HepG2 (cell line): ENCODE results near the gene DSTYK. TPM values are rescaled to one million over a fixed set of nuclear protein-coding genes. Genes with fewer than 3 reads are reported as not detected.

Experiments used
- ATAC-seq: fragments of 200-7000 bp; cut with Tn5 transposase; 3 replicates; pipeline ENCODE4 v1.9.1; 2020; ENCODE audit warnings: mild to moderate bottlenecking, moderate library complexity
- BruUV-seq: library from RNA; stranded (reverse); fragments of 400-500 nt; replicated peaks from 2 replicates; lab custom pipeline; 2021; lab: Mats Ljungman, UMichigan
- CTCF ChIA-PET: fragments of 300-600 bp; formaldehyde crosslinking; extraction: SDS; loops from one replicate; lab custom pipeline; 2021; ENCODE audit warnings: low total read pairs, inconsistent platforms, low intra/inter-chr PET ratio; lab: Yijun Ruan, JAX
- POLR2A ChIA-PET: fragments of 350-600 bp; sonication (Branson Sonifier 250); formaldehyde crosslinking; loops from one replicate; lab custom pipeline; 2020; ENCODE audit warnings: antibody characterized with exemption, inconsistent platforms; lab: Yijun Ruan, JAX
- DNase-seq: peaks from one replicate; pipeline ENCODE4 v3.0.0-alpha.2; 2015; ENCODE audit warnings: low spot score
- FAIRE-seq: peaks from 3 replicates; lab custom pipeline; 2011; peaks lifted over from hg19 to GRCh38; lab: Jason Lieb, UNC
- H2AFZ ChIP-seq: one replicate; pipeline ENCODE4 v1.6.1; 2011; ENCODE audit warnings: low read length, inconsistent platforms
- H3K27ac ChIP-seq: fragments of 300-600 bp; 3 replicates; pipeline ENCODE4 v1.8.0; 2011; ENCODE audit warnings: mixed run types, mild to moderate bottlenecking, mixed read lengths, low read length, inconsistent platforms; ENCODE audit not compliant: insufficient read depth; ENCODE audit errors: extremely low read length
- H3K27me3 ChIP-seq, 2 experiments: fragments of 200-600 bp in 1 of 2; 2 replicates in 1 of 2; 3 replicates in 1 of 2; pipeline versions ENCODE4 v1.6.0 to v1.8.0; 2011; ENCODE audit warnings: low read length in 2 of 2, mild to moderate bottlenecking in 2 of 2, moderate library complexity in 2 of 2, inconsistent platforms in 1 of 2; ENCODE audit not compliant: insufficient read depth in 2 of 2, control insufficient read depth in 1 of 2
- H3K36me3 ChIP-seq, 2 experiments: fragments of 200-600 bp in 1 of 2; replicated peaks in 1 of 2; 2 replicates in 1 of 2; 3 replicates in 1 of 2; pipeline versions ENCODE4 v1.5.1 to v1.8.0; 2011; ENCODE audit warnings: low read length in 2 of 2, inconsistent platforms in 1 of 2; ENCODE audit not compliant: insufficient read depth in 2 of 2, control insufficient read depth in 1 of 2
- H3K4me1 ChIP-seq: 2 replicates; pipeline ENCODE4 v1.5.1; 2012; ENCODE audit warnings: low read length, inconsistent platforms; ENCODE audit not compliant: insufficient read depth
- H3K4me2 ChIP-seq: 2 replicates; pipeline ENCODE4 v1.6.0; 2011; ENCODE audit warnings: low read depth, low read length, inconsistent platforms
- H3K4me3 ChIP-seq, 3 experiments: fragments of 200-600 bp in 1 of 3; sonication (generic), shearing (Covaris generic) in 1 of 3; replicated peaks in 1 of 3; 2 replicates each; pipeline ENCODE4 v1.5.1; 2011 to 2016; ENCODE audit warnings: low read length in 3 of 3, inconsistent platforms in 2 of 3, low read depth in 2 of 3, mild to moderate bottlenecking in 2 of 3, control low read depth in 1 of 3, mixed read lengths in 1 of 3; ENCODE audit not compliant: insufficient read depth in 1 of 3
- H3K79me2 ChIP-seq: one replicate; pipeline ENCODE4 v1.6.1; 2011; ENCODE audit warnings: low read length, inconsistent platforms; ENCODE audit not compliant: insufficient read depth
- H3K9ac ChIP-seq: 2 replicates; pipeline ENCODE4 v1.6.0; 2011; ENCODE audit warnings: mild to moderate bottlenecking, low read depth, low read length, inconsistent platforms; ENCODE audit not compliant: insufficient read depth
- H3K9me3 ChIP-seq: 2 replicates; pipeline ENCODE4 v1.5.1; 2012; ENCODE audit warnings: mild to moderate bottlenecking, low read length
- H4K20me1 ChIP-seq: 2 replicates; pipeline ENCODE4 v1.6.0; 2011; ENCODE audit warnings: inconsistent platforms, mild to moderate bottlenecking, low read length, moderate library complexity; ENCODE audit not compliant: insufficient read depth
- CBFB ChIP-seq: sonication (generic); formaldehyde crosslinking; IDR thresholded peaks from 2 replicates; pipeline ENCODE4 v1.4.0; 2020; ENCODE audit warnings: missing genetic modification reagents
- CERS6 ChIP-seq: sonication (generic); formaldehyde crosslinking; IDR thresholded peaks from 2 replicates; pipeline ENCODE4 v1.5.0; 2020; ENCODE audit warnings: missing genetic modification reagents
- FOSL1 ChIP-seq: sonication (generic); formaldehyde crosslinking; IDR thresholded peaks from 2 replicates; pipeline ENCODE4 v1.9.0; 2021; ENCODE audit warnings: missing genetic modification reagents, borderline replicate concordance
- KDM2A ChIP-seq: sonication (generic); formaldehyde crosslinking; IDR thresholded peaks from 2 replicates; pipeline ENCODE4 v1.4.0; 2020; ENCODE audit warnings: low read depth, missing genetic modification reagents, borderline replicate concordance
- MED1 ChIP-seq: sonication (generic); formaldehyde crosslinking; IDR thresholded peaks from 2 replicates; pipeline ENCODE4 v1.4.0; 2020; ENCODE audit warnings: missing genetic modification reagents
- MIER2 ChIP-seq: IDR thresholded peaks from 2 replicates; pipeline ENCODE4 v1.6.1; 2016; ENCODE audit warnings: missing biosample characterization, missing genetic modification reagents
- MYNN ChIP-seq: sonication (generic); formaldehyde crosslinking; IDR thresholded peaks from 2 replicates; pipeline ENCODE4 v1.4.0; 2020; ENCODE audit warnings: mild to moderate bottlenecking, low read depth, missing genetic modification reagents
- NFE2L1 ChIP-seq: sonication (generic); formaldehyde crosslinking; IDR thresholded peaks from 2 replicates; pipeline ENCODE4 v1.4.0; 2020; ENCODE audit warnings: missing genetic modification reagents, mild to moderate bottlenecking, borderline replicate concordance
- PBX2 ChIP-seq: IDR thresholded peaks from 2 replicates; pipeline ENCODE4 v1.6.1; 2016; ENCODE audit warnings: control low read depth
- POLR2A ChIP-seq, 2 experiments: IDR thresholded peaks; 2 replicates each; pipeline ENCODE4 v1.6.1; 2011; ENCODE audit warnings: low read depth in 2 of 2, low read length in 2 of 2, mild to moderate bottlenecking in 1 of 2, moderate library complexity in 1 of 2; ENCODE audit not compliant: insufficient read depth in 1 of 2
- SIX4 ChIP-seq: sonication (generic); formaldehyde crosslinking; IDR thresholded peaks from 2 replicates; pipeline ENCODE4 v1.4.0; 2020; ENCODE audit warnings: missing genetic modification reagents
- SOX6 ChIP-seq, 2 experiments: fragments of 450-650 bp in 1 of 2; sonication (generic) in 1 of 2; formaldehyde crosslinking in 1 of 2; IDR thresholded peaks; 2 replicates each; pipeline versions ENCODE4 v1.4.0 to v1.6.1; 2017 to 2020; ENCODE audit warnings: antibody characterized with exemption in 1 of 2, mild to moderate bottlenecking in 1 of 2, missing genetic modification reagents in 1 of 2
- SRY ChIP-seq: sonication (generic); formaldehyde crosslinking; IDR thresholded peaks from 2 replicates; pipeline ENCODE4 v1.8.0; 2022; ENCODE audit warnings: mild to moderate bottlenecking, missing genetic modification reagents
- STAG1 ChIP-seq: sonication (generic); formaldehyde crosslinking; IDR thresholded peaks from 2 replicates; pipeline ENCODE4 v1.4.0; 2020; ENCODE audit warnings: missing genetic modification reagents
- TOPORS ChIP-seq: sonication (generic); formaldehyde crosslinking; IDR thresholded peaks from 2 replicates; pipeline ENCODE4 v1.8.0; 2023; ENCODE audit warnings: mild to moderate bottlenecking, missing genetic modification reagents
- ZFP36 ChIP-seq: fragments of 150-350 bp; IDR thresholded peaks from 2 replicates; pipeline ENCODE4 v1.6.1; 2018; ENCODE audit warnings: borderline replicate concordance, low read length, low read depth; ENCODE audit not compliant: partially characterized antibody
- ZNF335 ChIP-seq: sonication (generic); formaldehyde crosslinking; IDR thresholded peaks from 2 replicates; pipeline ENCODE4 v1.4.0; 2020; ENCODE audit warnings: missing genetic modification reagents
- ZNF510 ChIP-seq: sonication (generic); formaldehyde crosslinking; IDR thresholded peaks from 2 replicates; pipeline ENCODE4 v1.4.0; 2020; ENCODE audit warnings: low read depth, mild to moderate bottlenecking, missing genetic modification reagents
- ZNF598 ChIP-seq: sonication (generic); formaldehyde crosslinking; IDR thresholded peaks from 2 replicates; pipeline ENCODE4 v1.5.1; 2020; ENCODE audit warnings: mild to moderate bottlenecking, missing genetic modification reagents, borderline replicate concordance
- ZNF891 ChIP-seq: sonication (generic); formaldehyde crosslinking; IDR thresholded peaks from 2 replicates; pipeline ENCODE4 v1.5.0; 2020; ENCODE audit warnings: mild to moderate bottlenecking, missing genetic modification reagents
- WGBS: methylation state at CpG from one replicate; pipeline ENCODE4 v1.1.6; 2017; ENCODE audit warnings: low lambda C conversion rate; 5-methylcytosine and 5-hydroxymethylcytosine counted together
- in situ Hi-C: cut with HindIII; loops from 2 replicates; pipeline ENCODE4 v1.10.0; 2017; ENCODE audit warnings: low pct_unique_long_range_greater_than_20kb; ENCODE audit not compliant: extremely low pct_ligation_motif_present
- intact Hi-C: fragments of 100-400 bp; cut with micrococcal nuclease; formaldehyde crosslinking; loops from one replicate; pipeline ENCODE4 v1.10.0; 2022; ENCODE audit not compliant: unreplicated experiment
- polyA plus RNA-seq, 8 experiments: library from polyadenylated mRNA; depleted of rRNA in 3 of 8; stranded (reverse) in 7 of 8; unstranded in 1 of 8; fragments of >200 nt; fragmentation: Illumina TruSeq in 4 of 8; extraction: Trizol in 4 of 8; gene quantifications; 2 replicates each; pipeline versions ENCODE4 v1.2.1 to v1.2.3, GENCODE V29; 2011 to 2016; ENCODE audit warnings: low read depth in 4 of 8, missing spikeins in 1 of 8, mixed read lengths in 1 of 8; ENCODE audit not compliant: insufficient read depth in 1 of 8
- total RNA-seq, 5 experiments: library from RNA; depleted of rRNA; stranded (reverse); fragments of >200 nt; fragmentation: Illumina TruSeq; extraction: Trizol; gene quantifications; 2 replicates each; pipeline ENCODE4 v1.2.3, GENCODE V29; 2016; ENCODE audit warnings: low read depth in 1 of 5

Gene DSTYK
- total and polyA plus RNA-seq, 2 of the 13 experiments (the other 11 are each of a cell fraction or from before 2014, with no cell fraction given) = 2.6 to 4.8 TPM

- peaks cover 22% of the 10 kb centered on the region for H3K4me1 ChIP-seq
- H3K36me3 ChIP-seq = no peaks in the 10 kb centered on the region
- peak; percentile 92 for FAIRE-seq
- intact Hi-C loops = loop anchor here (1.0 to 5.0 kb wide), 6 partner anchors 27 to 281 kb away; partner anchors contain the start of gene RBBP5
- H3K27me3 ChIP-seq = peaks cover 3 to 48% of the 10 kb centered on the region in 2 experiments; a peak in 4 of 5 replicates
- no peak overlapping the region for H3K9ac ChIP-seq
- no peak overlapping the region for H3K4me2 ChIP-seq
- BruUV-seq = no TSS peak
- no peaks in the 10 kb centered on the region for H3K9me3 ChIP-seq
- CTCF ChIA-PET = interaction anchor here (0.9 to 2.5 kb wide), 4 partner anchors 26 to 281 kb away, joined by 4 to 21 read pairs (median 12); no protein-coding TSS in a partner anchor
- in situ Hi-C loops = loop anchor here (5.0 to 10.0 kb wide), 2 partner anchors 191 to 279 kb away; no protein-coding TSS in a partner anchor
- peak; percentile 69 for DNase-seq
- POLR2A ChIA-PET = no interaction called here
- whole genome bisulfite sequencing = 15% methylated on average over 4 of the region's 8 CpGs
- H3K27ac ChIP-seq = no peak overlapping the region
- ATAC-seq = peak; percentile 92
- no peak overlapping the region for H3K4me3 ChIP-seq
- no peaks in the 10 kb centered on the region for H3K79me2 ChIP-seq
- no peaks in the 10 kb centered on the region for H4K20me1 ChIP-seq
- H2AFZ ChIP-seq = no peak overlapping the region
- TF ChIP-seq PBX2 (CRISPR knock-in tag) (no peak), POLR2A (IDR thresholded peaks at IDR 0.05; ENCODE audit: insufficient read depth in 1 of 2, low read depth in 2 of 2, low read length in 2 of 2) (no peak), ZFP36 (peak; percentile 42), MED1 (CRISPR knock-in tag) (no peak), ZNF891 (0 out of 2 replicates have a peak, but pooled peaks have one; percentile 25), TOPORS (no peak), SIX4 (CRISPR knock-in tag) (no peak), MIER2 (0 out of 2 replicates have a peak, but pooled peaks have one; percentile 12), ZNF335 (CRISPR knock-in tag) (peak; percentile 91), MYNN (CRISPR knock-in tag) (peak; percentile 71; the same call in 1 of the 2 replicates), SOX6 (IDR thresholded peaks at IDR 0.05) (no peak), SOX6 (CRISPR knock-in tag; IDR thresholded peaks at IDR 0.05) (peak; percentile 16; the same call in 1 of the 2 replicates), SRY (CRISPR knock-in tag) (peak; percentile 35; the same call in 1 of the 2 replicates), ZNF510 (CRISPR knock-in tag) (no peak), KDM2A (CRISPR knock-in tag) (peak; percentile 47; the same call in 1 of the 2 replicates), FOSL1 (CRISPR knock-in tag) (no peak), CBFB (0 out of 2 replicates have a peak, but pooled peaks have one; percentile 30), STAG1 (CRISPR knock-in tag) (peak; percentile 98), CERS6 (CRISPR knock-in tag) (no peak), NFE2L1 (CRISPR knock-in tag) (no peak), ZNF598 (peak; percentile 55; the same call in 1 of the 2 replicates)
Measured at GRCh38 chr1:205255941-205256780, 44.7 kb upstream of the DSTYK start.
